ENCODE data around the gene RUNX1. TPM values are rescaled to one million over a fixed set of nuclear protein-coding genes. Genes with fewer than 3 reads are reported as not detected.

The RUNX1 gene
- total RNA-seq, 1 experiment from 2014 or later, result 55.2 TPM

- Histone ChIP-seq H3K36me3 (ENCODE audit: low read depth, low read length) (peaks cover 5% of the 10 kb centered on the region), H3K4me2 (ENCODE audit: low read length) (no peak overlapping the region), H3K9me2 (replicated peaks; ENCODE audit: low read length) (no peaks in the 10 kb centered on the region), H3K4me1 (ENCODE audit: insufficient read depth, low read length) (peaks cover 19% of the 10 kb centered on the region), H4K20me1 (ENCODE audit: low read length) (no peaks in the 10 kb centered on the region), H2AFZ (ENCODE audit: low read length) (no peak overlapping the region), H3K27ac (ENCODE audit: low read length) (no peak overlapping the region), H3K4me3 (ENCODE audit: low read length) (no peak overlapping the region), H3K27me3 (ENCODE audit: low read length) (no peaks in the 10 kb centered on the region), H3K79me2 (ENCODE audit: low read length) (peaks cover 14% of the 10 kb centered on the region), H3K9me3 (ENCODE audit: low read length) (no peaks in the 10 kb centered on the region), H3K9ac (ENCODE audit: low read length) (no peak overlapping the region), H3F3A (ENCODE audit: low read length, unreplicated experiment) (peaks cover 7% of the 10 kb centered on the region)
- ATAC-seq (no peak), DNase-seq (no peak)
- BruUV-seq (replicated peaks), result no TSS peak
- intact Hi-C loops (cut with micrococcal nuclease), result no loop called here
- TF ChIP-seq EZH2 (IDR thresholded peaks at IDR 0.05; ENCODE audit: low read length, unreplicated experiment), result no peak
- TF ChIP-seq CTCF (conservative IDR thresholded peaks at IDR 0.05; ENCODE audit: low read depth, low read length), result no peak
- TF ChIP-seq EZH2phosphoT487 (IDR thresholded peaks at IDR 0.05; ENCODE audit: borderline replicate concordance, low read length), result no peak
- POLR2A ChIA-PET (ENCODE audit: unreplicated experiment), result no interaction called here
- CTCF ChIA-PET, result no interaction called here
These were observed 60.5 kb downstream of the RUNX1 start for GRCh38 chr21:34988625-34989024.

- peaks cover 11% of the 10 kb centered on the region for H3F3A ChIP-seq (ENCODE audit: low read length, unreplicated experiment)
- peaks cover 13% of the 10 kb centered on the region for H3K79me2 ChIP-seq (ENCODE audit: low read length)
- H3K9me2 ChIP-seq (replicated peaks; ENCODE audit: low read length), result no peaks in the 10 kb centered on the region
- CTCF ChIA-PET, result no interaction called here
- no peak for TF ChIP-seq EZH2 (IDR thresholded peaks at IDR 0.05; ENCODE audit: low read length, unreplicated experiment)
- no peak for TF ChIP-seq CTCF (conservative IDR thresholded peaks at IDR 0.05; ENCODE audit: low read depth, low read length)
- intact Hi-C loops (cut with micrococcal nuclease), result no loop called here
- no peaks in the 10 kb centered on the region for H3K27me3 ChIP-seq (ENCODE audit: low read length)
- no peak overlapping the region for H2AFZ ChIP-seq (ENCODE audit: low read length)
- no peak overlapping the region for H3K4me3 ChIP-seq (ENCODE audit: low read length)
- POLR2A ChIA-PET (ENCODE audit: unreplicated experiment), result interaction anchor here (0.6 kb wide), 1 partner anchor 100 kb away, joined by 3 read pairs; no protein-coding TSS in a partner anchor
- no peak overlapping the region for H3K9ac ChIP-seq (ENCODE audit: low read length)
- peaks cover 5% of the 10 kb centered on the region for H3K36me3 ChIP-seq (ENCODE audit: low read depth, low read length)
- DNase-seq (no peak), ATAC-seq (no peak)
- H3K9me3 ChIP-seq (ENCODE audit: low read length), result no peaks in the 10 kb centered on the region
- BruUV-seq (replicated peaks), result no TSS peak
- peaks cover 24% of the 10 kb centered on the region for H3K4me1 ChIP-seq (ENCODE audit: insufficient read depth, low read length)
- H3K4me2 ChIP-seq (ENCODE audit: low read length), result no peak overlapping the region
- no peak overlapping the region for H3K27ac ChIP-seq (ENCODE audit: low read length)
- no peaks in the 10 kb centered on the region for H4K20me1 ChIP-seq (ENCODE audit: low read length)
These were observed 61.0 kb downstream of the RUNX1 start for GRCh38 chr21:34988139-34988538.

- no peaks in the 10 kb centered on the region for H3K9me3 ChIP-seq (ENCODE audit: low read length)
- no peaks in the 10 kb centered on the region for H4K20me1 ChIP-seq (ENCODE audit: low read length)
- ChIA-PET POLR2A (ENCODE audit: unreplicated experiment) (interaction anchor here (0.6 kb wide), 1 partner anchor 99 kb away, joined by 3 read pairs; no protein-coding TSS in a partner anchor), CTCF (no interaction called here)
- H3K27ac ChIP-seq (ENCODE audit: low read length), result no peak overlapping the region
- no peaks in the 10 kb centered on the region for H3K9me2 ChIP-seq (replicated peaks; ENCODE audit: low read length)
- H3K36me3 ChIP-seq (ENCODE audit: low read depth, low read length), result peaks cover 5% of the 10 kb centered on the region
- H3K4me2 ChIP-seq (ENCODE audit: low read length), result no peak overlapping the region
- DNase-seq, result no peak
- TF ChIP-seq EZH2 (IDR thresholded peaks at IDR 0.05; ENCODE audit: low read length, unreplicated experiment) (no peak), CTCF (conservative IDR thresholded peaks at IDR 0.05; ENCODE audit: low read depth, low read length) (no peak), EZH2phosphoT487 (IDR thresholded peaks at IDR 0.05; ENCODE audit: borderline replicate concordance, low read length) (no peak)
- peaks cover 9% of the 10 kb centered on the region for H3K79me2 ChIP-seq (ENCODE audit: low read length)
- no peak overlapping the region for H3K4me3 ChIP-seq (ENCODE audit: low read length)
- no peak overlapping the region for H2AFZ ChIP-seq (ENCODE audit: low read length)
- peaks cover 16% of the 10 kb centered on the region for H3F3A ChIP-seq (ENCODE audit: low read length, unreplicated experiment)
- no TSS peak for BruUV-seq (replicated peaks)
- peaks cover 30% of the 10 kb centered on the region for H3K4me1 ChIP-seq (ENCODE audit: insufficient read depth, low read length)
- intact Hi-C loops (cut with micrococcal nuclease), result no loop called here
- no peak for ATAC-seq
- no peaks in the 10 kb centered on the region for H3K27me3 ChIP-seq (ENCODE audit: low read length)
- no peak overlapping the region for H3K9ac ChIP-seq (ENCODE audit: low read length)
These were observed 61.5 kb downstream of the RUNX1 start for GRCh38 chr21:34987501-34988072.
